ENCODE results near the gene NIPBL.

DNA sequence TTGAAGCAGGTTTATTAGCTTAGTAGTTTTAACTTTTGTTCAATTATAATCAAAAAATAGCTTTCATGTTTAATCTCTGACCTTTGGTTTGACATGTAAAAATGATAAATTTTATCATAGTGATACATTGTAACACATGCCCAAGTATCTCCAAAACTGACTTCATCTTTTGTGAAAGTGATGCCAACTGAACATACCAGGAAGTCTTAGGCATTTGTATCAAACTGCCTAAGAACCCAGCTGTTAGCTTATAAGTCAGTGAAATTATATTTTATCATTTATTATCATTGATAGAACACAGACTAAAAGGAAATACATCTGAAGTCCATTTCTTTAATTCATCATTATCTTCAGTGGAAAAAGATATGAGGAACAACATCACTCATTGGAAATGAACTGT, 39.1 kb downstream of the NIPBL start:
- TF ChIP-seq CREB1 (IDR thresholded peaks at IDR 0.05; ENCODE audit: low read depth) (no peak), NFIC (IDR thresholded peaks at IDR 0.05; ENCODE audit: low read depth, low read length) (no peak), SMC3 (IDR thresholded peaks at IDR 0.05; ENCODE audit: borderline replicate concordance, low read length) (no peak), RUNX3 (IDR thresholded peaks at IDR 0.05; ENCODE audit: low read length) (no peak)
- TF ChIP-seq, protein P1, sequence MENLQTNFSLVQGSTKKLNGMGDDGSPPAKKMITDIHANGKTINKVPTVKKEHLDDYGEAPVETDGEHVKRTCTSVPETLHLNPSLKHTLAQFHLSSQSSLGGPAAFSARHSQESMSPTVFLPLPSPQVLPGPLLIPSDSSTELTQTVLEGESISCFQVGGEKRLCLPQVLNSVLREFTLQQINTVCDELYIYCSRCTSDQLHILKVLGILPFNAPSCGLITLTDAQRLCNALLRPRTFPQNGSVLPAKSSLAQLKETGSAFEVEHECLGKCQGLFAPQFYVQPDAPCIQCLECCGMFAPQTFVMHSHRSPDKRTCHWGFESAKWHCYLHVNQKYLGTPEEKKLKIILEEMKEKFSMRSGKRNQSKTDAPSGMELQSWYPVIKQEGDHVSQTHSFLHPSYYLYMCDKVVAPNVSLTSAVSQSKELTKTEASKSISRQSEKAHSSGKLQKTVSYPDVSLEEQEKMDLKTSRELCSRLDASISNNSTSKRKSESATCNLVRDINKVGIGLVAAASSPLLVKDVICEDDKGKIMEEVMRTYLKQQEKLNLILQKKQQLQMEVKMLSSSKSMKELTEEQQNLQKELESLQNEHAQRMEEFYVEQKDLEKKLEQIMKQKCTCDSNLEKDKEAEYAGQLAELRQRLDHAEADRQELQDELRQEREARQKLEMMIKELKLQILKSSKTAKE (IDR thresholded peaks at IDR 0.05; ENCODE audit: low read depth, poor library complexity, severe bottlenecking): no peak
- TF ChIP-seq, protein P2, sequence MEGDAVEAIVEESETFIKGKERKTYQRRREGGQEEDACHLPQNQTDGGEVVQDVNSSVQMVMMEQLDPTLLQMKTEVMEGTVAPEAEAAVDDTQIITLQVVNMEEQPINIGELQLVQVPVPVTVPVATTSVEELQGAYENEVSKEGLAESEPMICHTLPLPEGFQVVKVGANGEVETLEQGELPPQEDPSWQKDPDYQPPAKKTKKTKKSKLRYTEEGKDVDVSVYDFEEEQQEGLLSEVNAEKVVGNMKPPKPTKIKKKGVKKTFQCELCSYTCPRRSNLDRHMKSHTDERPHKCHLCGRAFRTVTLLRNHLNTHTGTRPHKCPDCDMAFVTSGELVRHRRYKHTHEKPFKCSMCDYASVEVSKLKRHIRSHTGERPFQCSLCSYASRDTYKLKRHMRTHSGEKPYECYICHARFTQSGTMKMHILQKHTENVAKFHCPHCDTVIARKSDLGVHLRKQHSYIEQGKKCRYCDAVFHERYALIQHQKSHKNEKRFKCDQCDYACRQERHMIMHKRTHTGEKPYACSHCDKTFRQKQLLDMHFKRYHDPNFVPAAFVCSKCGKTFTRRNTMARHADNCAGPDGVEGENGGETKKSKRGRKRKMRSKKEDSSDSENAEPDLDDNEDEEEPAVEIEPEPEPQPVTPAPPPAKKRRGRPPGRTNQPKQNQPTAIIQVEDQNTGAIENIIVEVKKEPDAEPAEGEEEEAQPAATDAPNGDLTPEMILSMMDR (IDR thresholded peaks at IDR 0.05 in 2 of 3, conservative IDR thresholded peaks at IDR 0.05 in 1 of 3; ENCODE audit: control insufficient read depth in 2 of 3, extremely low read depth in 1 of 3, insufficient read depth in 1 of 3, low read depth in 3 of 3, low read length in 3 of 3): no peak
